RPMI8226 (cell line): ENCODE results near the gene STK24.

ENCODE experiments used
- DNase-seq: peaks from one replicate; pipeline ENCODE4 v3.0.0-alpha.2; 2015

The STK24 gene

DNA sequence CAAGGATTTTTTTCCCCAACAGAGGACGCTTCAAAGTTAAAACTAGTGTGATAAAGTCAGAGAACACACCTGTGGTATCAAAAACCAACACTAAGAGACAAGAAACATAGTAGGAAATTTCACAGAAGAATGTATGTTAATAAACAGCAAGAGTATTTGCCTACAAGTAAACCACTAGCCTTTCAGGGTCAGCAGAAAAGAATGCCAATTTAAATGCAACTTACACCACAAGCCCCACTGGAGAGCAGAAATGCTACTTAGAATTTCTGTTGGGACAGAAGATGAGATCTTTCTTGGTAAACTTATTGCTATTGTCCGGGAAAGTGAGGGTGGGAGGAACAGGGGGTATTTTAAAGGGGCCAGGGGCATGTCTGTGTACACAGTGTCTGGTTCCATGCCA is 68.6 kb downstream of the STK24 start:
- DNase-seq: no peak

DNA sequence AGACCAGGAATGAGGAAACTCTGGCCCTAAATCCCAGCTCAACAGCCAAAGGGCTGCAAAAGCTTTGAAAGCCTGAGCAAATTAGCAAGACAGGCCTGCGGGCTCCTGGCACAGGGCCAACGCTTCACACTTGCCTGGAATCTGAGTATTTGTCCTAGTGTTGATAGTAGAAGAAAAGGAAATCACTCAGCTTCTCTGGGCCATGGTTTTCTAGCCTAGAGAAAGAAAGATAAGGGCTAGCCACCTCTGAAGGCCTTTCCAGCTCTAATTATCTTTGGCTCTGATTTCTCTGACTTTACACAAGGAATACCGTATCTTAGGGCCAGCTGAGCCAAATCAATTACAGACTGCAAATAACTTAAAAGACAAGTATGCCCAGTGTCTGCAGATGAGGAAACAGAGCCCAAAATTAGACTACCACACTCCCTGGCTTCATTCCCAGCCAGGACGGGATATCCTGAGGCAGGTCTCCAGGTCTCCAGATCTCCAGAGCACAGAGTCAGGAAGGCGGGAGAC is 69.6 kb downstream of the STK24 start:
- DNase-seq: no peak

DNA sequence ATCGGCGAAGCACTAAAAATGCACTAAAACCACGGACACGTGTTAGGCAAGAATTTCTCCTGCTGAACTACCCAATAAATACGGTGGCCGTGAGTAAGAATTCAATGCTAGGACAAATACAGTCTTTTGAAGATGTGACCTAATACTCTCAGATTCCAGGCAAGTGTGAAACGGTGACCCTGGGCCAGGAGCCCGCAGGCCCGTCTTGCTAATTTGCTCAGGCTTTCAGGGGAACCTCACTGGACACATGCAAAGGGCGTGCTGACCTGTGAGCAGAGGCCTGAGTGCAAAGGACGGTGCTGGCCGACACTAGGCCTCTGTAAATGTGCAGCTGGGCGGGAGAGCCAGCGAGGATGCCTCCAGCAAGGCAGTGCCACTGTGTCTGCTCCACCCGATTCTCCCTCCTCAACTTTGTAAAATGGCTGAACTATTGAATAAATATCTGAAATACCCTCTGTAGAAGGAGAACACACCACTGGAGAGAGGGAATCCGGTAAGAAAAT is 70.1 kb downstream of the STK24 start:
- DNase-seq: no peak

DNA sequence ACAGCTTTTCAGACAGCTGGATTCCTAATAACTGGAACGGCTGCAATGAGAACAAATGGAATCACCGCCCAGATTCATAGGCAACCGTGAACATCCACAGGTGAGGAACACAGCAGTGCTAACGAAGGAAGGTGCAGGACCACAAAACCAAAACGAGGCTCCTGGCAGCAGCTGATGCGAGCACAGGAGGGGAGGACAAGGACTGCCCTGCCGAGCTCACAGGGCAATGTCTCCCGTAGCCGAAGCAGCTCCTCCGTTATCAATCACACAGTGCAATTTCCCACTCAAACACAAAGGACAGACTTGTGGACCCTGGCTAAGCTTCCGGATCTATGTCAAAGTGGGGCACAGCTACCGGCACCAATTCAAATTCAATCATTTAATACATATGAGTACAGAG is 70.6 kb downstream of the STK24 start:
- DNase-seq: no peak

DNA sequence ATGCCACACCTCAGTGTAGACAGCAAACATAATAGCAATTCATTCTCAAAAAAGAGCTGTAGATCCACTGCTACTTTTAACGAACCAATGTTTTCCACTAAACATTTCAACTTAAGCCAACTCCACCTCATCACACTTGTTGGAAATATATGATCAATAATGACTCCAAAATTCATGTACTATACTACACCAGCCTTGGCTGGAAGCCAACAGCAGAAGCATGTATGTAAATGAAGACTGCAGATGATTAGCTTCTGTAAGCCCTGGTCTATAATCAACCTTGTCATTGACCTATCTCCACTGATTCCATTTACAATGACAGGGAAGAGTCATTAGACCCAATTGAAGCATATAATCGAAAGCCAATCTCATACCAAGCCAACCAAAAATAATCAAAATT is 71.7 kb downstream of the STK24 start:
- no peak for DNase-seq

DNA sequence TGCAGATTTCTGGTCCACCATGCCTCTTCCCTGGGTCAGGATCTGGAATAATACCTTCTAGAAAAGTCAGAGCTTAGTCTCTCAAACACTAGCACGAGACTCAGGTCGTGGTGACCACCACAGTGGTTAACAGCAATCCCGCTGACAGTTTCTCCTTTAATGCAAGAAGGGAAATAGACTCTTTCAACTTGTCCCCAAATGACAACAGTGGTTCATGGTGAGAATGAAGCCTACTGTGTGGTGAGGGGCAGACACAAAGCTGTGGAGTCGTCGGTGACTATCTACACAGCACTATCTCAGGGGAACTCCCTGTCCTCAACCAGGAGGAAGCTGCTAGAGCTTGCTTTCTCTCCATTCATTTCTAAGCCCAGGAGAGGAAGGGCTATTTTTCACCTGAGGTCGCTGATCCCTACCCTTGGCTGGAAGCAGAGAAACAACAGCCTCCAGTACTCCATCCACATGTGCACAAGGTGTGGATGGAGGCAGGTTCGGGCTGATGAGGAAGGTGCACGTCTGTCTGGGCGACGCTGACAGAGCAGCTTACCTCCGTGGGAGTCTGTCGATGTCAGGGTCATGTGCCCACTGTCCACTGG is 72.4 kb downstream of the STK24 start:
- no peak for DNase-seq

DNA sequence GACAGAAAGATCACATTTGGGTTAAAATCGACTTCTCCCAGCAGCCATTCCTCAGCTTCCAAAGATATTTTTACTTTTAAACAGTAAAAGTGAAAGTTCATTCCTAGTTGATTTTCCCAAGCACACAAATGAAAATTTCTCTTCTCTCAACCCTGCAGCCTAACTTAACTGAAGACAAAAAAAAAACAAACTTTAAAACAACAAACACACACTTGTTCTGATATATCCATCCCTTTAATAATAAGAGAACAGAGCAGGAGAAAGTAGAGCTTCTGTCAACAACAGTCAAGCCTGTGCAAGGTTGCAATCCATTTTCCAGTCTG is 72.9 kb downstream of the STK24 start:
- DNase-seq: no peak

DNA sequence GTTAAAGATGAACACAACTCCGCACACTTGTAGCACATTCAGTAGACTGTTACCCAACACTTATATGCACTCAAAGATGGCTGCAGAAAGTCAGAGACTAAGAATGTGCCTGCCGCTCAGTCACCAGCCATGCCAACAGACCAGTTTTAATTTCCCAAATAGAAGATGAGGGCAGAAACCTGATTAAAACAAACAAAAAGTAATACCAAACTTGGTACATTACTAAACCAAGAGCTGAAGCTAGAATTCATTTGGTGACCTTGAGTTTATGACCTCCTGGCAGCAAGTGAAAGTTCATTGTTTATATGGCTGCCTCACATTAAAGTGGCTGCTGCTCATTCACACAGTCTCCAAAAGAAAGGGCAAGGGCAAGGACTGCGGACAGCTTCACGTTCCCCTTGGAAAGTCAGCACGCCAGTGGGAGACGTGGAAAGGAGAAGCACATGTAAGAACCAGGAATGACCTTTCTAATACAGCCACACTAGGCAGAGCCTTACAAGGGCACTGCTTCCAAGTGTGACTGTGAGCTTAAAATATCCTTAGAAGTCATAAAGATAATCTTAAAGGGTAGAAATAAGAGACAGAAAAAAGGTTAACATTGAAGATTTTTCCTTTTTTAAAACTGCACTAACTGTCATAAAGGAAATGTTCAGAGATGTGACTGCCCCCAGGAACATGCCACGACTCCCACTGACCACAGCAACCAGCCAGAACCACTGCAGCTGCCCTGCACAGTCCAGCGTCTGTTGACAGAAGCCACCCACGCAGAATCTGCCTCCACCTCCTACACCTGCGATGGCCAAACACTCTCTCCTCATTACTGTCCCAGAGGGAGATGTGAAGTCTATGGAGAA is 73.5 kb downstream of the STK24 start:
- no peak for DNase-seq

DNA sequence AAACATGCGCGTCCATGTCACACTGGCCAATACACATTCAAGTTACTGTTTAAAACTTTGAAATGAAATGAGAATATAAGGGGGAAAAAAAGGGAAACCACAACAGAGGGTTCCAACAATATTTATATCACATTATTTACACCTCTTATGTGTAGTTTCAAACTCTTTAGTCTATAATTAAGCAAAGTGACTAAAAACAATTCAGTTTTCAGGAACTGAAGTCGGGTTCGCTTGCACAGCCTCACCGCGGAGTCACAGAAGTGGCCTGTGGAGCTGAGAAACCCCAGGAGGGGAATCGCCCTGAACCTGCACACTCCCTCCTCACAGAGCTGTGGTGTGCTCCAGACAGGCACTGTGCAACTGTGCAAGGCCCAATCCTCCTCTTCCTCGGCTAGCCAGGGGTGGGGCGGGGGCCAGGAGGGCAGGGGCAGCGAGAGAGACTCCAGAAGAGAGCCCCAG is 75.9 kb downstream of the STK24 start:
- no peak for DNase-seq

DNA sequence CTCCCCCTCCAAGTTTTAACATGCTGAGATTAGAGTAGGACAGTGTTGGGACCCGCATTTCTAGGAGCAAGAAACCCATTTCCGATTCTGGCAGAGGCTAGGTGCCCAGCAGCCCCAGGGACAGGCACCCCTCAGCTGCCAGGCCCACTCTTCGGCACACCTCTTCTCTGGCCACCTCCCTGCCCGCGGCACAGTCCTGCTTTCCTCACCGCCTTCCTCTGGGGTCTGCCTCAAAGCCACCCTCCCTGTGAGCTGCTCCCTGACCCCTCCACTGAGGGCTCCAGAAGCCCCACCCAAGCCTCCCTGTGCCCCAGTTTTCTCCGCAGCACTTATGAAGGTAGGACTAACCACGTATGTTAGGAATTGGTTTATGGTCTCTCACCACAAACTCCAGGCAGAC is 79.9 kb downstream of the STK24 start:
- no peak for DNase-seq

DNA sequence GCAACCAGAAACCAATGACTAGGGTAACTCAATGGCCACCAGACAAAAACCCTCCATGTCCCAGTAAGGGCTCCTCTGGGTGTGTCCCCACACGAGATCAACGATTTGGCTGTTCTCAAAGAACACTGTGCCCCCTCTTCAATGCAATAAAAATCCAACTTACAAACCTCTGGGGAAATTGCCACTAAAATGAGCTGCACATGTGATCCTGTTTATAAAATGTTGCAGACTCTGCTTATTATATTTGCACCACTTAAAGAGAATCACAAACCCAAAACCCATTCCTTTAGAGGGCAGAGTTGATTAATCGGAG is 80.5 kb downstream of the STK24 start:
- no peak for DNase-seq

DNA sequence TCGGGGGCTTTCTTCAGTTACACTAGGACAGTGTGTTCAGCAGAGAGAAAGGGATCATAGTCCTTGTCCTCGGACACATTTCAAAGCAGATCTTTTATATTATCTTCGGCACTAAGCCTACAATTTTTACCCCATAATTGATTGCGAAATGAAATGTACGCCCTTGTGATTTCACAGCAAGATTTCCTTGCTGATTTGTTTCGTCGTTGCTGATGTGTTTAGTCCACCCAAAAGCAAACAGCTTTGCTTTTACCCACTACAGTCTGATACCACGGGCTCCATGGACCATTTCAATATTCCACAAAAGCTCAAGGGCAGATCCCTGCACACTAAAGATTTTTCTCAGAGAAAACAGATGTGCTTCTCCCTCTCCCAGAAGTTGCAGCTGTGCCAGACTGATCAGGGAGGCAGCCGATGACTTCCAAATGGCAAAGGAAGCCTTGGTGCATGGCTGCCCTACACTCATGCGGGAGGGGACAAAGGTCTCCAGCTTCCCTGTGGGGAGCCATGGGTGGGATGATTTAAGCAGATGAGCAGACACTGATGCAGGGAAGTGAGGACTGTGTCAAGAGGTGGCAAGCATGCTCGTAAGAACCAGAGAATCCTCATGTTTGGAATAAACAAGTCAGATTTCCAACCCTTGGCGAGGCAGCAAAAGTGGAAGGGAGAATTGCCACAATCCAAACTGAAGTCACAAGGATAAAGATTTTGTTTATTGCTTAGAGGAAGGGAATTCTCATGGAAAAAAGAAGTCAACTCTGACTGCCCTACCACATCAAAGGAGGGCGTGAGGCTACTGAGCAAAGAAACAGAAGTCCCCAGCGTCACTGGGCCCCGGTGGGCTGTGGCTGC is 81.1 kb downstream of the STK24 start:
- no peak for DNase-seq

DNA sequence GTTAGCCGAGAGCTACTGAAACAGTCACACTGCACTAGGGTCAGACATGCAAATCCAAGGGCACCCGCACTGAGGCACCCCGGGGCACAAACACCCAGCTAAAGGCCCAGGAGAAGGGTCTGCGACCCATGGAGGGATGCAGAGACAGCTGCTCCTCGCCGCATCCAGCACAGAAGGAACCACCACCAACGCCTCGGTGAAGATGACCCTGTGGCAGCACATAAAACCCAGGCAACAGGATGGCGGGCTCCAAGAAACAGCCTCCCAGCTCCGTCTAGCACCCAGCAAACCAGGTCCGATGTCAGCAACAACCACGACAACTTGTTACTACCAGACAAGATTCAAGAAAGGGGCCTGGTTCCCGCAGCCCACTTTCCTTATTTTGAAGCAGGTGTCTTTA is 82.1 kb downstream of the STK24 start:
- no peak for DNase-seq

DNA sequence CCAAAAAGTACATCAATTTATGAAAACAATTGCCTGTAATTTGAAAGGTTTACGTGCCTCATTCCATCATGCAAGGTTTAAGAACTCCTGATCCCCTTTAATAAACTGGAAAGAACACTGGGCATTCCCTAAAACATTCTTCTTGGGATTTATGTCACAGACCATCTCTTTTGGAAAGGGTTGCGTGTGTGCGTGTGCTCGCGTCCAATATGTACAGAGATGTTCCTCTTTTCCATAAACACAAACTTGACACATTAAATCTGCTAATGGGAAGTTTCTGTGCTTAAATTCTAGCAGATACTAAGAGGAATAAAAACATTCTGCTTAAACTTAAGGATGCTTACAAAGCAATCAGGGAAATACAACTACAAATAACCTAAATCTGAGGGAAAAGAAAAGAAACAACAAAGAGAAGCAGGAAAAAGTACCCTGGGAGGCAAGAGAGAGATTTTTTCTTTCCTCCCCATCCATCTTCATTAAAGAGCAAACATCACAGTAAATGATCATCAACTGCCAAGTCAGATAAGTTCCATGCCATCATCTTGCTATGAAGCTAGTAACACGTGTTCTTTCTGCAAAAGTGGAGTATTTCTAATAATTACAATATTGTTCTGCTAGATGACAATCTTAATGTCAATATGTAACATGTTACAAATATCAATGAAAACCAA is 83.7 kb downstream of the STK24 start:
- no peak for DNase-seq

DNA sequence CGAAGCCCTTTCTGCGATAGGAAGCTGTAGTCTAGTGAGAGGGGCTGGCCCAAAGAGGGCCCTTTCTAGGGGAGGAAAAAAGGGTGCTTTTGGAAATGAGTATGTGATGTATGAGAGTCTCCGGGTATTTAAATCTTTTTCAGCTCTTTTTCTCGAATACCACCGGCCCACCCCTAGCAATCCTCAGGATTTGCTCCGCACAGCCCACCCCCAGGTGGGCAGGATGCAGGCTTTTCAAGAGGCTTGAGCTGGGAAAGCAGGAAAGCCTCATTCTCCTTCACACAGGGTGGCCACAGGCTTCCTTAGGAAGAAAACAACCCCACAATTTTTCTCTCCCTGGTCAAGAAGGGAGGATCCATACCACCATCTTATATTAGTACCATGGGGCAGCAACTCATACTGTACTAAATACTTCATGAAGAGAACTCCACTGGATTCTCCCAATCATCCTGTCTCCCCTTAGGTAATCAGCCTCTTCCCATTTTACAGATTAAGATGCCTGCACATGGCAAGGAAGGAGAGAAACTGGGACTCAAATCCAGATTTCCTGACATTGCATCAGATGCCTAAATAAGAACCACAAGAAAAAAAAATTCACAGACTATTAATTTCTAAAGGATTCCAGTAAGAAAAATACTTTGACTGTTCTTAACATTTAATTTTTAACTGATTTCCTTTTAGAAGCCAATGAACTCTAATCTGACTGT is 84.4 kb downstream of the STK24 start:
- DNase-seq: no peak

DNA sequence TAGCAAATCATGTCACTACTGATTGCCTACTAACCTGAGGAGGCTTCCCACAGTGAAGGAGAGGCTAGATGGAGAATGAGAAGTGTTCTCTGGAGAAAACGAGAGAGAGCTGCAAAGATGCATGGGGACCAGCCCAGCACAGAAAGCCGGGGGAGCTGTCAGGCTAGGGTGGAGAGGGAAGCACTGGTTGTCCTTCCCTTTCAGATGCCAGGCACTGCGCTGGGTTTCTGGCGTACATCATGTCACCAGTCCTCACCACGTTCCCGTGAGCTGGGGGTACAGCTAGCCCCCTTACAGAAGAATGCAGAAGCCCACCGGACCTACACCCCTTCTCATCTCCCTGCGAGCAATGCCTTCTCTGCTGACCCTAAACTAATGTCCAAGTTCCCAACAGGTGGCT is 86.0 kb downstream of the STK24 start:
- no peak for DNase-seq

DNA sequence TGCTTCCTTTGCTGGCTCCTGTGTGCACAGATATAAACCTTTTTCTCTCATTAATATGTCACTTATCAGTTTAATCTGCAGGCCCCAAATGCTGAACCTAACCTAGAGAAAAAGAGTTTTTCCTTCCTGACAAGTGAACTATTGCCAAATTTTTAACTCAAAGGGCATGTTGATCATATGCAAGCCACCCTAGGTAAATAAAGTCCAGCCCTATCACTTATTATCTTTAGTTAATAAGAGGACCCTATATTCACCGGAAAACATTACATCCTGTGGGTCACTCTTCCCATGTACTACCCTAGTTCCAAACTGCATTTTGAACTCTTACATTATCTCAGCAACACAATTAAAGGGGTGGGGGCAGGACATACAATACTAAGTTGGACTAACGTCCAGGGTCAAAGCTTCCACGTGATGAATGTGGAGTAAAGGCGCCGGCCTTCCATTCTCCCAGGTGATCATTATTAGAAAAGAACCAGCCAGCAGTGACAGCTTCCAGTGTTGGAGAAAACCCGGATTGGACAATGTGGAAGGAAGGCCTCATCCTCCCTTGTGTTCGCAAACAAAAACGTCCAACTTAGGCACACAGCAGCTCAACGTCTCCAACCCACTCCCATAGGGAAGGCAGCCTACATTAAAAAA is 86.6 kb downstream of the STK24 start:
- DNase-seq: no peak

DNA sequence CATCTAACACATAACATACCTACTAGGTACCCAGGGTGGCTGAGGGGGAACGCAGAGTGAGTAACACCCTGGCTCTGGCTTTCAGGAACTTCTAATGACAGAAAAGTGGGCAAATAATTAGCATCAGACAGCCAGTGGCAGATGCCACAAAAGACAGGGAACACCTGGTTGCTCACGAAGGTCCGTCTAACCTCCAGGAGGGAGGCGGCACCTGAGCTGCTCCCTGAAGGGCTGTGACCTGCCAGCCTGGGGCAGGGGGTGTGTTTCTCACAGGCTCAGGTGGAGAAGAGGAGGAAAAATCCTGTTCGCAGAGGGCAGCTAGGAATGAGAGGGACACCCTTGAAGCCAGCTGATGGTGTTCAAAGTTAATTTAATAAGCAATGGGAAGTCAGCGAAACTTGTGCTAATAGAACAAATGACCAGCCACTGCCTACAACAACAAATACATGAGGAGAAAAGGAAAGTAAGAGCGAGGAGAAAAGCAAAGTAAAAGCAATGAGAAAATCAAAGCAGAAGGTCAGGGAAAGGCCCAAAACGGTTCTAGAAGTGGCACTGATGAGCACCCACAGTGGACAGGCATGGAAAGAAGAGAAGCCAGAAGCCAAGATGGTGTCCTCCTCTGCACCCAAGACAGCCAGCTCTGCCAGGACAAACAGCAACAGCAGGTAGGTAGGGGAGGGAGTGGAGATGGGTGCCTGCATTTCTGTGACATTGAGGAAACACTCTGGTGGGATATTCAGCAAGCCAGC is 87.3 kb downstream of the STK24 start:
- peak; percentile 61 for DNase-seq

DNA sequence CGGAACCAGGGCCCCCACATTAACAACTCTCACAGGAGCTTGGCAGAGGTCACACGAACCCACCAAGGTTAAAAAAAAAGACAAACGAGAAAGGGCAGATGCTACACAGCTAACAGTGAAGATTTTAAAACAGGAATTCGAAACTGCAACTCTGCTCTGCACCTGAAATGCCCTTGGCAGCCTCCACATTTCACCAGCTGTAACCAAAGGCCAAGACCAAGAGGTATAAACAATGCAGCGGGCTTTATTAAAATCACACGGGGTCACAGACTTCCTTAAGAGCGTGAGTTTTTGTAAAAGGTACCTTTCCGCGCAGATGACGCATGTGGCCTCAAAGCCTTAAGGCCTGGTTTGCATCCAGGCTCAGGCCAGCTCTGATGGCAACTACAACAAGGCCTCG is 88.2 kb downstream of the STK24 start:
- DNase-seq: peak; percentile 86

DNA sequence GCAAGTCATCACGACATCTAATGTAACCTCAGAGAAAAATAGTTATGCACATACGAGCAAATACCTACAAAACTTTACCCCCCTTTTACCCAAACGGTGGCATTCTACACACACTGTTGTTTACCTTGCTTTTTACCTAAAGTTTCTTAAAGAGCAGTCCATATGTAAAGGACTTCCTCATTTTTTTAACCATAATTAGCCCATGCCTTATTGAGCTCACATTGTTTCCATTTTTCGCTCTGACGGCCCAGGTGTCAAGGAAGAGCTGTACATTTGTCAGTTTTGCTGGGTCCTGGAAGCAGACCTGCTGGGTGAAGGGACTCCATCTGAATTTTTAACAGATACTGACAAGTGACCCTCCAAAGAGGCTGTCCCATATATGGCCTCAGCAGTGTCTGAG is 89.4 kb downstream of the STK24 start:
- DNase-seq: peak; percentile 72

DNA sequence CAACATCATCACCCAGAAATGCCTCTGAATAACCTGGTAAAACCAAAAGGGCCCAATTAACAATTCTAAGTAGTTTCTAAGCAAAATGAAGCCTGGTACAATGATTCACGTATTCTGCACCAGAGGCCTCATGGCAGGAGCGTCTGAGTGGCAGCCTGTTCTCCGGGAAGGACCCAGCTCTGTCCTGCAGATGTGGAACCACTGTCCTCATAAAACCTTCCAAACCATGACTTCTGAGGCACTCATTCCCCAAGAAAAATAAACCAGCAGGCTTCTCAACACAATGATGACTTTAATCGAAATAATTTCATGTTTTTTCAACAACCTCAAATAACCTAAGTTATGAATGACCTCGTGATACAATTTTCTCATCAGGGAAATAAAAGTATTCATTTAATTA is 89.9 kb downstream of the STK24 start:
- no peak for DNase-seq
